ENCODE data around the gene SACM1L. TPM values are rescaled to one million over a fixed set of nuclear protein-coding genes. Genes with fewer than 3 reads are reported as not detected.

SACM1L gene
- total RNA-seq, 1 donor: 28.6 TPM

- DNase-seq (ENCODE audit: insufficient read length, low spot score, missing footprints): no peak
- Histone ChIP-seq H3K4me3 (ENCODE audit: insufficient read depth, low read length) (no peak overlapping the region), H3K9me3 (ENCODE audit: low read depth, low read length) (no peaks in the 10 kb centered on the region), H2AFZ (ENCODE audit: low read length) (no peak overlapping the region), H3K4me1 (ENCODE audit: insufficient read depth, low read length) (peaks cover 4% of the 10 kb centered on the region), H4K20me1 (ENCODE audit: insufficient read depth, low read length) (peaks cover 8% of the 10 kb centered on the region), H3K27me3 (ENCODE audit: insufficient read depth, low read length) (no peaks in the 10 kb centered on the region), H3K4me2 (ENCODE audit: insufficient read depth, low read length) (no peak overlapping the region), H3K36me3 (ENCODE audit: insufficient read depth, low read length) (peaks cover 43% of the 10 kb centered on the region), H3K27ac (ENCODE audit: low read depth, low read length) (no peak overlapping the region), H3K79me2 (ENCODE audit: insufficient read depth, low read length) (peaks cover 39% of the 10 kb centered on the region)
- TF ChIP-seq, protein P1, sequence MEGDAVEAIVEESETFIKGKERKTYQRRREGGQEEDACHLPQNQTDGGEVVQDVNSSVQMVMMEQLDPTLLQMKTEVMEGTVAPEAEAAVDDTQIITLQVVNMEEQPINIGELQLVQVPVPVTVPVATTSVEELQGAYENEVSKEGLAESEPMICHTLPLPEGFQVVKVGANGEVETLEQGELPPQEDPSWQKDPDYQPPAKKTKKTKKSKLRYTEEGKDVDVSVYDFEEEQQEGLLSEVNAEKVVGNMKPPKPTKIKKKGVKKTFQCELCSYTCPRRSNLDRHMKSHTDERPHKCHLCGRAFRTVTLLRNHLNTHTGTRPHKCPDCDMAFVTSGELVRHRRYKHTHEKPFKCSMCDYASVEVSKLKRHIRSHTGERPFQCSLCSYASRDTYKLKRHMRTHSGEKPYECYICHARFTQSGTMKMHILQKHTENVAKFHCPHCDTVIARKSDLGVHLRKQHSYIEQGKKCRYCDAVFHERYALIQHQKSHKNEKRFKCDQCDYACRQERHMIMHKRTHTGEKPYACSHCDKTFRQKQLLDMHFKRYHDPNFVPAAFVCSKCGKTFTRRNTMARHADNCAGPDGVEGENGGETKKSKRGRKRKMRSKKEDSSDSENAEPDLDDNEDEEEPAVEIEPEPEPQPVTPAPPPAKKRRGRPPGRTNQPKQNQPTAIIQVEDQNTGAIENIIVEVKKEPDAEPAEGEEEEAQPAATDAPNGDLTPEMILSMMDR (IDR thresholded peaks at IDR 0.05; ENCODE audit: extremely low read depth, low read depth, low read length): no peak
These were observed 16.9 kb downstream of the SACM1L start for GRCh38 chr3:45705839-45706808.

DNA sequence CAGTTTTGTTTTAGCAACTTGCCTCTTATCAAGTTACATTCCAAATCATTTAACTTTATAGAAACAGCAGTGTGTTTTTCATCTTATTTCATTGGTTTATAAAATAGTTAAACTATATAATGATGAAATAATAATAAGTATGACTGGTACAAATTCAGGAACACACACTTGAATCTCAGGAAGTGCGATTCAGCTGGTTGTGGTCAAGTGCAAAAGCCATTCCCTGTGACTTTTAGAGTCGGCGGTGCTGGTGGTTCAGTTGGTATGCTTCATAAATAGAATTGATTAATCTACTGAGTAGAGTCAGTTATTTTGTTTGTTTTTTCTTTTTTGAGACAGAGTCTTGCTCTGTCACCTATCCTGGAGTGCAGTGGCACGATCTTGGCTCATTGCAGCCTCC, 22.7 kb downstream of the SACM1L start:
- DNase-seq (ENCODE audit: insufficient read length, low spot score, missing footprints): no peak
- Histone ChIP-seq H3K27ac (ENCODE audit: low read depth, low read length) (peak overlapping the region; percentile 7), H4K20me1 (ENCODE audit: insufficient read depth, low read length) (no peaks in the 10 kb centered on the region), H3K27me3 (ENCODE audit: insufficient read depth, low read length) (no peaks in the 10 kb centered on the region), H3K79me2 (ENCODE audit: insufficient read depth, low read length) (peaks cover 2% of the 10 kb centered on the region), H3K4me3 (ENCODE audit: insufficient read depth, low read length) (no peak overlapping the region), H3K9me3 (ENCODE audit: low read depth, low read length) (no peaks in the 10 kb centered on the region), H2AFZ (ENCODE audit: low read length) (no peak overlapping the region), H3K36me3 (ENCODE audit: insufficient read depth, low read length) (peaks cover 42% of the 10 kb centered on the region), H3K4me2 (ENCODE audit: insufficient read depth, low read length) (no peak overlapping the region), H3K4me1 (ENCODE audit: insufficient read depth, low read length) (peaks cover 15% of the 10 kb centered on the region)
- TF ChIP-seq, protein P1 (IDR thresholded peaks at IDR 0.05; ENCODE audit: extremely low read depth, low read depth, low read length): no peak

DNA sequence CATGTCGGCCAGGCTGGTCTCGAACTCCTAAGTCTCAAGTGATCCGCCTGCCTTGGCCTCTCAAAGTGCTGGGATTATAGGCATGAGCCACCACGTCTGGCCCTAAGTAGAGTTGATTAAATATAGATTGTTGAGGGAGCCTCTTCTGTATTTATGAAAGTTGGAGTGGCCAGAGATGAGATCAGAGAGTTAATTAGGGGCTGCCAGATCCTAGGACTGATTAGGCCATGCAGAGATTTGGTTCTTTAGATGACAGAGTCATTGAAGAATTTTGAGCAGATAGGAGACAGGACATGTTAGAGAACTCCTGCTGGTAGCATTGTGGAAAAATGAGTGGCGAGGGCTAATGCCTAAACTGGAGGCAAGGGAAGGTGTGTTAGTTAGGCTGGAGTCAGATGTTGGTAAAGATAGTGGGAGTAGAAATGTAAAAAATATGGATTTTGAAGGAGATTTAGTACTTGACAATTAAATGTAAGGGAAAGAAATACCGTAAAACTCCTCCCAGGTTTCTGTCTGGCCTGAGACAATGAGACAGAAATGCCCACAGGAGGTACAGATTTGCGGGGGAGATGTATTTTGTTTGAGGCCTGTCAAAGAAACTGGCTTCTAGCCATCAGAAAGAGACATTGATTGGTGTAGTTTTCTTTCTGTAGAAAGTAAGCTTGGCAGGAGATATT, 23.4 kb downstream of the SACM1L start:
- Histone ChIP-seq H3K27ac (ENCODE audit: low read depth, low read length) (peak overlapping the region; percentile 7), H3K4me3 (ENCODE audit: insufficient read depth, low read length) (no peak overlapping the region), H4K20me1 (ENCODE audit: insufficient read depth, low read length) (no peaks in the 10 kb centered on the region), H3K4me2 (ENCODE audit: insufficient read depth, low read length) (no peak overlapping the region), H3K79me2 (ENCODE audit: insufficient read depth, low read length) (peaks cover 2% of the 10 kb centered on the region), H3K27me3 (ENCODE audit: insufficient read depth, low read length) (no peaks in the 10 kb centered on the region), H3K36me3 (ENCODE audit: insufficient read depth, low read length) (peaks cover 36% of the 10 kb centered on the region), H3K4me1 (ENCODE audit: insufficient read depth, low read length) (peaks cover 15% of the 10 kb centered on the region), H2AFZ (ENCODE audit: low read length) (no peak overlapping the region), H3K9me3 (ENCODE audit: low read depth, low read length) (no peaks in the 10 kb centered on the region)
- DNase-seq (ENCODE audit: insufficient read length, low spot score, missing footprints): peak; percentile 14
- TF ChIP-seq, protein P1 (IDR thresholded peaks at IDR 0.05; ENCODE audit: extremely low read depth, low read depth, low read length): no peak

- no peak overlapping the region for H3K27ac ChIP-seq (ENCODE audit: low read depth, low read length)
- no peaks in the 10 kb centered on the region for H4K20me1 ChIP-seq (ENCODE audit: insufficient read depth, low read length)
- no peak overlapping the region for H2AFZ ChIP-seq (ENCODE audit: low read length)
- H3K4me2 ChIP-seq (ENCODE audit: insufficient read depth, low read length): no peak overlapping the region
- no peak overlapping the region for H3K4me3 ChIP-seq (ENCODE audit: insufficient read depth, low read length)
- no peaks in the 10 kb centered on the region for H3K9me3 ChIP-seq (ENCODE audit: low read depth, low read length)
- no peaks in the 10 kb centered on the region for H3K27me3 ChIP-seq (ENCODE audit: insufficient read depth, low read length)
- TF ChIP-seq, protein P1 (IDR thresholded peaks at IDR 0.05; ENCODE audit: extremely low read depth, low read depth, low read length): no peak
- H3K79me2 ChIP-seq (ENCODE audit: insufficient read depth, low read length): no peaks in the 10 kb centered on the region
- H3K36me3 ChIP-seq (ENCODE audit: insufficient read depth, low read length): peaks cover 18% of the 10 kb centered on the region
- peaks cover 15% of the 10 kb centered on the region for H3K4me1 ChIP-seq (ENCODE audit: insufficient read depth, low read length)
- DNase-seq (ENCODE audit: insufficient read length, low spot score, missing footprints): no peak
These were observed 26.7 kb downstream of the SACM1L start for GRCh38 chr3:45715945-45716344.

Measured in osteoblast (primary cell).